Measurements from ENCODE around the gene ZNRF3.
"Not testable (repeated sequence)": the region's sequence is repeated elsewhere in the genome, so short reads cannot be mapped to it uniquely, and the experiment has no call there.

Gene ZNRF3

DNA sequence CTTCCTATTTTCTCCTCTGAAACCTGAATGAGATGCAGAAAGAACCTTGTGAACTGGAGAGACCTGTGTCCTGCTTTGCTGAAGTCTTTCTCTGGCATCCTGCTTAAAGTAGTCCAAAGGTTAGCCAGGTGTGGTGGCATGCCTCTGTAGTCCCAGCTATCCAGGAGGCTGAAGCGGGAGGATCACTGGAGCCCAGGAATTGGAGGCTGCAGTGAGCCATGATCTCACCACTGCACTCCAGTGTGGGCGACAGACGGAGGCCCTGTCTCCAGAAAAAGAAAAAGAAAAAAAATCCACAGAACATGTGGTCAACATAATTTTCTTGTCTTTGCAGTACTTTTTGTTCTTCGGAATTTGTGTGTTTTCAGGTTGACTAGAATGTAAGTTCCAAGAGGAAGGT is 187.1 kb downstream of the ZNRF3 start:
- in situ Hi-C loops (cut with MboI; ENCODE audit: low pct_unique_long_range_greater_than_20kb, low sequenced_read_pairs) = no loop called here
- DNase-seq = no peak

DNA sequence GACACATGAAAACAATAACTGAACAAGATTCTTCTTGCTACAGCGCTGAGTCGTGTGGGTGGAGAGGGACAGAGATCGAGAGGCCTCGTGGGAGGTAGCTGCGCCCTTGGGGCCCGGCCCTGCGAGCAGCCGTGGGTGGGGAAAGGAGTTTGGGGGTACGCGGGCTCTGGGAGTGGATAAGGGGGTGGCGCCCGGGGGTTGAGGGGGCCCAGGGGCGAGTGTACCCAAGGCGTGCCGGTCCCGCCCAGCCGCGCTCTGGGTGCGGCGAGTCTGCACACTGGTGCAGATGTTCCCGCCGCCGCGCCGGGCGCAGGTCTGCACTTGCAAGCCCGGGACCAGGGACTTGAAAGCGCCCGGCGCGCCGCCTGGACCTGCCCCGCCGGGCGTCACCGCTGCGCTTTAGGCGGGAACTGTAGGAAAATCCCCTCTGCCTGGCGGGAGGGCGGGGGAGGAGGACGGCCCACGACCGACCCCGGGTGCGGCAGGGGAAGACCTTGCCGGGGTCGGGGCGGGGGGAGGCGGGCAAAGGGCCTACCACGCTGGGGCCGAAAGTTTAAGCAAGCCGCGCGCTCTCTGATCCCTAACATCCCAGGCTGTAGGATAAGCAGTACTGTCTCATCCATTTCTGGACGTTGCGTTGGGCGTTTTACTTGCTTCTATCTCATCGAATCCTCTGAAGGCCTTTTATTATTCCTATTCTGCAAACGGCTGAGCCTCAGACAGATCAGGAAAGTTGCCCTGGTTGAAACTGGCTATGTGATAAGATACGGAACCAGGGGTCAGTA is 188.1 kb downstream of the ZNRF3 start:
- DNase-seq = no peak
- in situ Hi-C loops (cut with MboI; ENCODE audit: low pct_unique_long_range_greater_than_20kb, low sequenced_read_pairs) = no loop called here

DNA sequence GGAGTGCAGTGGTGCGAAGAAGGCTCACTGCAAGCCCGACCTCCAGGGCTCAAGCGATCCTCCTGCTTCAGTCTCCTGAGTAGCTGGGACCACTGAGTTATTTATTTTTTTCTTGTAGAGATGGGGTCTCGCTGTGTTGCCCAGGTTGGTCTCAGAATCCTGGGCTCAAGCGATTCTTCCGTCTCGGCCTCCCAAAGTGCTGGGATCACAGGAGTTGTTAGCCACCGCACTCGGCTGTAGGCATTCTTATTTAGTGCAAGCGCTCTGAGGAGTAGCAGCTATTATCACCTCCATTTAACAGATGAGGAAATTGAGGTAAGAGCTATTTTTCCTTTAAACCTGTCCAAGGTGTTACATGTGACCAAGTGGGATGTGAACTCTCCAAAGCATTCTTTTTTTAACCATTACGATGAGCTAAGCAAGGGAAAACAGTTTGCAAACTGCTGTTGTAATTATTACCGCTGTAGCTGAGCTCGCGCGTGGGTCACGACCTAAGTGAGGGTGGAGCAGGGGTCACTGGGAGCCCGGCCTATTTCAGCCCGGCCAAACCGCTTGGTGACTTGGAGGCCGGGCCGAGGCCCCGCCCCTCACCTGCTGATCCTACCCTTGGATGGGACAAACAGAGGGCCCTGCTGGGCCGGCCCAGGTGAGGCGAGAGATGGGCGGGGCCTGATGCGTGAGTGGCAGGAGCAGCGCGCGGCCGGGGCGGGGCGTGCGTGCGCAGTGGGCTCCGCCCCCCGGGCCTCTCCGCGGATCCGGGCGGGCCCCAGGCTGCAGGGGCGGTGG is 189.0 kb downstream of the ZNRF3 start:
- DNase-seq = peak; percentile 72
- in situ Hi-C loops (cut with MboI; ENCODE audit: low pct_unique_long_range_greater_than_20kb, low sequenced_read_pairs) = no loop called here

- DNase-seq = no peak
- in situ Hi-C loops (cut with MboI; ENCODE audit: low pct_unique_long_range_greater_than_20kb, low sequenced_read_pairs) = no loop called here
Measured at GRCh38 chr22:29072979-29073617, 189.7 kb downstream of the ZNRF3 start, which contains the start of gene KREMEN1. TSS of gene KREMEN1 (plus strand) at chr22:29073035. CDS start at chr22:29073131, 96 bp downstream.

- no peak for DNase-seq
Measured at GRCh38 chr22:29073618-29074275, 190.4 kb downstream of the ZNRF3 start.

DNA sequence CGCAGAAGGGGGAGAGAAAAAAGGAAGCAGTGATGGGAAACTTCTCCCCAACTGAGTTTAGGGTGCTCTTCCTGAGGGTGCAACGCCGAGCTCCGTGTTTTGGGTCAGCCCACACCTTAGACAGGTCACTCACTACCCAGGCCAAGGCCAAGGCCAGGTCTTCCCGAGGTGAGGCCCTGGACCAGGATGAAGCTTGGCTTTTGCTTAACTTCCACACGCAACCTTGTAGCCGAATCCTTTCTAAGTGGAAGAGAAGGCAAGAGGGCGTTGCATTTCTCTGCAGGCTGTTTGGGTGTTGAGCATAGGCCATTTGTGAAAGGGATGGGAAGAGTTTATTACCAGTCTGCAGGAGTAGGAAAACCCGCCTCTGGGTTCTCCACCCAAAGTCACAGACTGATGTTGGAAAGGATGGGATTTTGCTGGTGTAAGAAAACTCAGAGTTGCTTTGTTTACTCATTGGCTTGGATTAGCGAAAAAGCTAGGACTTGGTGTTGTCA is 191.0 kb downstream of the ZNRF3 start:
- no peak for DNase-seq
- in situ Hi-C loops (cut with MboI; ENCODE audit: low pct_unique_long_range_greater_than_20kb, low sequenced_read_pairs) = no loop called here

More at GRCh38 chr22:29073618-29074275, 190.4 kb downstream of the ZNRF3 start:
- in situ Hi-C loops (cut with MboI; ENCODE audit: low pct_unique_long_range_greater_than_20kb, low sequenced_read_pairs) = no loop called here

DNA sequence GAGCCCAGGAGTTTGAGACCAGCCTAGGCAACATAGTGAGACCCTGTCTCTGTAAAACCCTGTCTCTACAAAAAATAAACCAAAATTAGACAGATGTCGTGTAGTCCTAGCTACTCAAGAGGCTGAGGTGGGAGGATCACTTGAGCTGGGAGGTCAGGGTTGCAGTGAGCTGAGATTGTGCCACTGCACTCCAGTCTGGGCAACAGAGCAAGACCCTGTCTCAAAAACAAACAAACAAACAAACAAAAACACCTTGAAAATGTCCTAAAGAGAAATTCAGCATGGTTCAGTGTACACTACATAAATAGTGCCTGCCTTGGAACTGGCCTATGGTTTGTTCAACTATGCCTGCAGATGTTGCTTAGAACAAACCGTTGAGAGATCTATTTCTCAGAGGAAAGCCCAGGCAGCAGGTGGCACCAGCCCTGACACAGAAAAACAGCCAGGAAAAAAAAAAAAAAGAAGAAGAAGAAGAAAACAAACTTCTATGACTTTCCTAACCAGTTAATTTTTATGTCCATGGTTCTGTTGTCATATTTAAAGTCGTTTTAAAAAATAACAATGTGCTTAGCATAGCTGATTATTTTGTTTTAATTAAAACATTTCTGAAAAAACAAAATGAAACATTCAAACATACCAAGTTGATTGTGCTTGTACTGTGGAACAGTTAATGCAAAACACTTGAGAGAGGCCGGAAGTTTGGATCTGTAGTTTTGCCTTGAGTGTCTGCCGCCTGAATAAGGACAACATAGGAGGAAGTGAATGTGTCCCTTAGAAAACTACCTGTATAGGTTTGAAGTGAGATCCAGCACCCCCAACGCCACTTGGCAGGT is 194.9 kb downstream of the ZNRF3 start:
- no peak for DNase-seq
- in situ Hi-C loops (cut with MboI; ENCODE audit: low pct_unique_long_range_greater_than_20kb, low sequenced_read_pairs) = no loop called here

GRCh38 chr22:29078869-29079207 is 195.5 kb downstream of the ZNRF3 start:
- in situ Hi-C loops (cut with MboI; ENCODE audit: low pct_unique_long_range_greater_than_20kb, low sequenced_read_pairs) = no loop called here

GRCh38 chr22:29079218-29079901 is 196.0 kb downstream of the ZNRF3 start:
- in situ Hi-C loops (cut with MboI; ENCODE audit: low pct_unique_long_range_greater_than_20kb, low sequenced_read_pairs) = no loop called here
- no peak for DNase-seq

More at GRCh38 chr22:29078869-29079207, 195.5 kb downstream of the ZNRF3 start:
- no peak for DNase-seq

DNA sequence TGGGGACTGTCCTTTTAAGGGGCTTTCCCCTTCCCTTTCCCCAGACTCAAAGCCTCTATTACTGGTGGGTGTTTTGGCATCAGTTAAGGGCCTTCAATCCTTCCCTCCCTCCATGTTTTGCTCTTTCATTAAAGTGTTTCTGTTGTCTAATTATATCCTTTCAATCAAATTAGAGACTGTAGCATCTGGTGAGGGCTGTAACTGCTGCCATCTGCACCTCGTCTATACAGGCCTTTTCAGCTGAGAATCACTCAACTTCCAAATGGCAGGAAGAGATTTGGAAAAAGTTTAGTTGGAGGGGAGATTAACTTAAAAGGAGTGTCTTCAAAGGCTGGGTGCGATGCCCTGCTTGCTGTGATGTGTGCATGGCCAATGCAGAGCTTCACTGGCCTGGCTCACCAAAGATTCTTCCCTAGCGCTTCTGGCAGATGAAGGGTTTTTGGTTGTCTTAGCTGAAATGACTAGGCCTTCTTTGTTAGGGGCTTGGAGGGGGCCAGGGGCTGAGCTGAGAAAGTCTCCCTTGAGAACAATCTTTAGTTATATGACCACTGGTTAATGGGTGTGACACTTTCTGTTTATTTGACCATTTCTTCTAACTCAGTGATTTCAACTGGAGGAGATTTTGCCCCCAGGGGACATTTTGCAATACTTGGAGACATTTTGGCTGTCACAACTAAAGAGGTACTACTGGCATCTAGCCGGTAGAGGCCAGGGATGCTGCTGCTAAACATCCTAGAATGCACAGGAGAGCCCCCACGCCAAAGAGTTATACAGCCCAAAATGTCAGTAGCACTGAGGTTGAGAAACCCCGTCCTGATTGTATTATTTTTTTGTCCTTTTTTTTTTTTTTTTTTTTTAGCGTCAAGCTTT is 197.0 kb downstream of the ZNRF3 start:
- in situ Hi-C loops (cut with MboI; ENCODE audit: low pct_unique_long_range_greater_than_20kb, low sequenced_read_pairs) = no loop called here
- no peak for DNase-seq

- in situ Hi-C loops (cut with MboI; ENCODE audit: low pct_unique_long_range_greater_than_20kb, low sequenced_read_pairs) = no loop called here
- no peak for DNase-seq
Measured at GRCh38 chr22:29081517-29082236, 198.3 kb downstream of the ZNRF3 start.

DNA sequence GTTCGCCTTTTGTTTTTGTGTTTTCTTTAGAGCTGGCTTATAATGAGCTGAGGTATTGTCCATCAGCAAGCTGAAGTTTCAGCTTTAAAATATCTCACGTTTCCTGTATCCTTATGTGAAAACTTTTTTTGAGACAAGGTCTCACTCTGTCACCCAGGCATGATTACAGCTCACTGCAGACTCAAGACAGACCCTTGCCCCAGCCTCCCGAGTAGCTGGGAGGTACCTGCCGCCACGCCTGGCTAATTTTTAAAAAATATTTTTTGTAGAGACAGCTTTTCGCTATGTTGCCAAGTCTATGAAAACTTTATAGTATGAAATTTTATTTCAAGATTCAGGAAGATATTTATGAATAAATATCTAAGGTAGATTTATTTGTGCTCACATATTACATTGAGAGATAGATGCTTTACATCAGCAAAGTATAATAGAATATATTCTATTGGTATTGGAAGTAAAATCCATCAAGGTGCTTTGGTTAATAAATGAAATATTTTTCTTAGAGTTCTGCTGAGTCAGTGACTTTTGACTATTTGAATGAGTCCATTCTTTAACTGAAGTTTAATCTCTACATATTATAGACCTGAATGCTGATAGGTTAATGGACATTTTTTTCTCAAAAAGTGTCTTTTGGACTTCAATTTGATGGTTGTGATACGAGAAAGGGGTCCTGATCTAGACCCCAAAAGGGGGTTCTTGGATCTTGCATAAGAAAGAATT is 199.6 kb downstream of the ZNRF3 start:
- in situ Hi-C loops (cut with MboI; ENCODE audit: low pct_unique_long_range_greater_than_20kb, low sequenced_read_pairs) = no loop called here
- no peak for DNase-seq

DNA sequence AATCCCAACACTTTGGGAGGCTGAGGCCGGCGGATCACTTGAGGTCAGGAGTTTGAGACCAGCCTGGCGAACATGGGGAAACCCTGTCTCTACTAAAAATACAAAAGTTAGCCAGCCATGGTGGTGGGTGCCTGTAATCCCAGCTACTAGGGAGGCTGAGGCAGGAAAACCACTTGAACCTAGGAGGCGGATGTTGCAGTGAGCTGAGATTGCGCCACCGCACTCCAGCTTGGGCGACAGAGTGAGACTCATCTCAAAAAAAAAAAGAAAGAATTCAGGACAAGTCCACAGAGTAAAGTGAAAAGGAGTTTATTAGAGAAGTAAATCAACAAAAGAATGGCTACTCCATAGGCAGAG is 200.2 kb downstream of the ZNRF3 start:
- DNase-seq; in situ Hi-C loops (cut with MboI; ENCODE audit: low pct_unique_long_range_greater_than_20kb, low sequenced_read_pairs): not testable (repeated sequence)

GRCh38 chr22:29083933-29084591 is 200.7 kb downstream of the ZNRF3 start:
- in situ Hi-C loops (cut with MboI; ENCODE audit: low pct_unique_long_range_greater_than_20kb, low sequenced_read_pairs) = no loop called here
- no peak for DNase-seq

GRCh38 chr22:29087012-29087411 is 203.6 kb downstream of the ZNRF3 start:
- in situ Hi-C loops (cut with MboI; ENCODE audit: low pct_unique_long_range_greater_than_20kb, low sequenced_read_pairs) = no loop called here
- no peak for DNase-seq
